Inflammatory macrophage treated with lipopolysaccharide for 4 hours (primary cell): ENCODE data around the gene NIPA2.

Experiments used
- DNase-seq: peaks from one replicate; pipeline ENCODE4 v3.0.0-alpha.2; 2020

Gene NIPA2

GRCh38 chr15:22903961-22904534, 65.6 kb downstream of the NIPA2 start:
- no peak for DNase-seq

GRCh38 chr15:22904736-22905135, 66.3 kb downstream of the NIPA2 start:
- DNase-seq: no peak

DNA sequence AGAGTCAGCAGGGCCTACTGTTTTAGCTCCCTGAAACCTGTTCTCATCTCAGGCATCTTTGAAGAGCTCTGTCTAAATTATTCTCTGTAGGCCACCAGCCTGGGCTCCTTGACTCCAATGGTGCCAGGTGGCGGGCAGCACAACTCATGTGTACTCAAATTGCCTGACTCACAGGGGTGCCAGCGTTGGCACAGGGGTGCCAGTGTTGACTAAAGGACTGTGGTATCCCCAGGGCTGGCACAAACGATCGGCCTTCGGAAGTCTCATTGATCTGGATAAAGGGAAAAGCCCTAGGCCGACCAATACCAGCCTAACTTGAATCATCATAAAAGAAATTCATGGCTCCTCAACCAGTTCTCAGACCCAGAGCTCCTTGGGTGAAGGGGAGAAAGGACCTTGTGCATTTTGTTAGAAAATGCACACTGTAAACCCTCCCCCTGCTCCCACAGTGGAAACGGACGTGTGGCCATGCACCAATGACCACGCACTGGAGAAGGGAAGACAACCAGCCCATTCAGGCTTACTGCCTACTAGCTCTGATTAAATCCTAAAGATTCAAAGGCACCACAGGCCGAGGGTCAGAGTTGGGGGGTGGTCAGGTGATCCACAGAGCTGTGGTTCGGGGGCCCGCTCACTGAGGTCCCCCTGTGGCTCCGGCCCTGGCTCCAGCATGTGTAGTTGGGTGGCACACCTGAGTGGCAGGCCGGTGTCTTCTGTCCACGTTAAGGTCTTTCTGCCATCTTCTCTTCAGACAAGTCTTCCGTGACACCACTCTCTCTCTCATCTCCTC, 68.9 kb downstream of the NIPA2 start:
- no peak for DNase-seq

DNA sequence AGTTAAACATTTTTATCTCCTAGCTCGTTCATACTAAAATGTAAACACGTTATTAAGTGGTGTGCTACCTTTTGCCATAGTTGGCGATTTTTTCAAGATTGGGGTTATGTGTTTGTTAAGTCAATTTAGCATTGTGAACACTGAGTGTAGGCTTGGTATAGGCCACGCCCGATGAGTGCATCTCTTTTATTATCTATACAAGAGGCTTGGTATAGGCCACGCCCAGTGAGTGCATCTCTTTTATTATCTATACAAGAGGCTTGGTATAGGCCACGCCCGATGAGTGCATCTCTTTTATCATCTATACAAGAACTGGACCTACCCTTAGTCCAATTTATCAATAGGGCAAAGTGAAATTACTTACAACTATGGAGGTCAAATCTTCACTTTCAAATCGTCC, 70.4 kb downstream of the NIPA2 start:
- no peak for DNase-seq

- DNase-seq: no peak
These were observed 72.8 kb downstream of the NIPA2 start for GRCh38 chr15:22911306-22911705.

- no peak for DNase-seq
These were observed 73.8 kb downstream of the NIPA2 start for GRCh38 chr15:22912256-22912655.

GRCh38 chr15:22913646-22914380, 75.3 kb downstream of the NIPA2 start:
- no peak for DNase-seq

DNA sequence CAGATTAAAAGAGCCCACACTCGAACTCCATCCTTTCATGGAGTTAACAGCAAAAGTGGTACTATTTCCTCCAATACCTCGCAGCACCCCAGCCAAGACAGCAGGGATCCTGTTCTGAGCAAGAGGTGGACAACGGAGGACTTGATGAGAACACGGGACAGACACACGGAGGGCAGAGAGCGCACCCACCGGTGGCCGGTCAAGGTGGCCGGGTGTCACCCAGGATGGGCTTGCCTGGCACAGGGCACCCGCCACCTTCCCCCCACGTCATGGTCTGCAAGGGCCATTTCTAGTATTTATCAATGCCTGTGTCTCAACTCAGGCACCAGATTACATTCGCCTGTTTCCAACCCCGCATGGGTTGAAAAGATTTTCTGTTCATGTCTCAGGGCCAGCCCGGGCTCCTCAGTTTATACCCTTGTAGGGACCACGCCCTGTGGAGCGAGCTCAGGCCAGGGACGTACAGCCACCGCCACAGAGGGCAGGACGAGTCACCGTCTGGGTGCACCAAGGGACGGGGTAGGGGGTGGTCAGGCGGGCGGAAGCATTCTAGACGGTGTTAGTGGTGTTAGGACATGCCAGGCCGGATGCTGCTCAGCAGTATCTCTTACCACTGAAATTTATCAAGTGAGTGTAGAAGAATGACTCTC, 77.5 kb downstream of the NIPA2 start:
- DNase-seq: no peak

DNA sequence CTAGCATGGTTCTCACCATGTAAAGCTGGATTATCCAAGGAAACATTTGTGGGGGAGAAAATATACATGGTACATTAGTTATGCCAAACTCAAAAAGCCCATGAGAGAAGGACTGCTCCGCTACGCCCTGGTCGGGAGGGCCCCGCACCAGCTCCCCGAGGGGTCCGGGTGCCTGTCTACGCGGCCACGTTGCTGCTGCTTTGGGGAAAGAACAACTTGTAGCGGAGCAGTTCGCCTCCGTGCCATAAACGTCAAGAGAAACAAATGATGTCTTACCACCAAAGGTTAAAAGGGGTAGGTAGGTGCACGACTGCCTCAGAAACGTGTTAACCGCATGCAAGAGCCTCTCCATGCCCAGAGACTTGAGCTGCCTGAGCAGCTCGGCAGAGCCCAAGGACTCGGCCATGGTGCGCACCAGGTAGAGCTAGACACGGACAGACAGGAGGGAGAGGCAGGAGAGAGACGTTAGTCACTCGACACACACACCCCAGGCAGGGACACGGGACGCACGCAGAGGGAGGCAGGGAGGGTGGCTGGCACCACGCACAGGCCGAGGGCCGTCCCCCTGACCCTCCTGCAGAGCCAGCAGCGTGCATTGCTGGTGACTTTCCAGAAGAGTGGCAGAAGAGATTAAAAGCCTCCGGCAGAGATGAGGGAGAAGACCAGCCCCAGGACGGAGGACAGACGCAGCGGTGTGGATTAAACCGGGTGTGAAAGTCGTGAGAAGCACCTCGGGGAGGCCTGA, 78.3 kb downstream of the NIPA2 start:
- DNase-seq: no peak

GRCh38 chr15:22917556-22917955, 79.1 kb downstream of the NIPA2 start:
- DNase-seq: no peak
